Stimulated activated CD4-positive, alpha-beta T cell treated with anti-CD3 and anti-CD28 coated beads, Interleukin-4, amount 100 ng/mL, for 48 hours (primary cell): Measurements from ENCODE around the gene UGT3A2.
A peak's percentile ranks its signal among the peaks of the same experiment; 100 is the strongest.

Experiments
- DNase-seq, 2 donors: peaks; one replicate each; pipeline ENCODE4 v3.0.0-alpha.2; 2020; ENCODE audit warnings: low read depth in 2 of 2

Gene UGT3A2, protein sequence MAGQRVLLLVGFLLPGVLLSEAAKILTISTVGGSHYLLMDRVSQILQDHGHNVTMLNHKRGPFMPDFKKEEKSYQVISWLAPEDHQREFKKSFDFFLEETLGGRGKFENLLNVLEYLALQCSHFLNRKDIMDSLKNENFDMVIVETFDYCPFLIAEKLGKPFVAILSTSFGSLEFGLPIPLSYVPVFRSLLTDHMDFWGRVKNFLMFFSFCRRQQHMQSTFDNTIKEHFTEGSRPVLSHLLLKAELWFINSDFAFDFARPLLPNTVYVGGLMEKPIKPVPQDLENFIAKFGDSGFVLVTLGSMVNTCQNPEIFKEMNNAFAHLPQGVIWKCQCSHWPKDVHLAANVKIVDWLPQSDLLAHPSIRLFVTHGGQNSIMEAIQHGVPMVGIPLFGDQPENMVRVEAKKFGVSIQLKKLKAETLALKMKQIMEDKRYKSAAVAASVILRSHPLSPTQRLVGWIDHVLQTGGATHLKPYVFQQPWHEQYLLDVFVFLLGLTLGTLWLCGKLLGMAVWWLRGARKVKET

DNA sequence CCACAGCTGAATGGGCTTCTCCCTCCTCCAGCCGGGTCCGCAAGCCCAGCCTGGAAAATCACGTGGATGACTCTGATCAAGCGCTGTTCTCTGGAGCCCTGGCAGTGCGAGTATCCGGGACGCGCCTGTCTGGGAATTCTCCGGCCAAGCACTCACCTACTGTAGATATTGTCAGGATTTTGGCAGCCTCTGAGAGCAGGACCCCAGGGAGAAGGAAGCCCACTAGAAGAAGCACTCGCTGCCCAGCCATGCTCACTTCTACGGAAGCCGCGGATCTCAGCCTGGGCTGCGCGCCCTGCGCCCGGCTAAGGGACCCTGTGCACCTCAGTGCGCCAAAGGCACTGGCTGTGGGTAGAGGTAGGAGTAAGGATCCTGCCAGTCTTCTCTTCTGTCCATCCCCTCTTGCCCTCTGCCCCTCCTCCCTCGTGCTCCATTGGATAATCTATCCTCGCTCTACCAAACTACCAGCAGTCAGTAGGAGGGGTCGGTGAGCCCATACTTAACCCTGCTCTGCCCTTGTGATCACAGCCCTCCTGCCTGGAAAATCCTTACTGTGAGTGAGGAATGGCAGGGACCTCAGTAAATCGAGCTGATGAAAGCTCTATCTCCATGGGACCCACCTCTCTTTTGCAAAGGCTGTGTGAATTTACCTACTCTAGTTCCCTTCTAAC lies at the start of gene UGT3A2:
Gene UGT3A2, minus strand, starts transcription at position 343 of the 671 bp plus-strand sequence. Its CDS starts 93 bp downstream, at position 250.
- DNase-seq = no peak

DNA sequence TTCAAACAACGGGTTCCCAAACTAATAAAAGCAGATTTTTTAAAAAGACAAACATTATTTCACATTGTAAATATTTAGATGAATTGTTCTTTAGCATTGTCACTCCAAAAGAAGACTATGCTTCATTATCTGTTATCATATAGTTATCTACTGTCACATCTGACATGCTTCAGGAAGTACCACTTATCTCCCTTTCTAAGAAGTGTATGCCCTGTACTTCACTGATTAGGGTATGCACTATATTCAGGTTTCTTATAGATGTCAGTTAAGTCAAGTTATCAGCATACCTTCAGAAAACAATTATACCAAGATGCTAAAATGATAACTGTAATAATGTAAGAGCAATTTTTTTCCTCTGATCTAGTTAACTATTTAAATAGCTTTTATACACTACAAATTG lies 44.6 kb upstream of the UGT3A2 start:
- DNase-seq = no peak

DNA sequence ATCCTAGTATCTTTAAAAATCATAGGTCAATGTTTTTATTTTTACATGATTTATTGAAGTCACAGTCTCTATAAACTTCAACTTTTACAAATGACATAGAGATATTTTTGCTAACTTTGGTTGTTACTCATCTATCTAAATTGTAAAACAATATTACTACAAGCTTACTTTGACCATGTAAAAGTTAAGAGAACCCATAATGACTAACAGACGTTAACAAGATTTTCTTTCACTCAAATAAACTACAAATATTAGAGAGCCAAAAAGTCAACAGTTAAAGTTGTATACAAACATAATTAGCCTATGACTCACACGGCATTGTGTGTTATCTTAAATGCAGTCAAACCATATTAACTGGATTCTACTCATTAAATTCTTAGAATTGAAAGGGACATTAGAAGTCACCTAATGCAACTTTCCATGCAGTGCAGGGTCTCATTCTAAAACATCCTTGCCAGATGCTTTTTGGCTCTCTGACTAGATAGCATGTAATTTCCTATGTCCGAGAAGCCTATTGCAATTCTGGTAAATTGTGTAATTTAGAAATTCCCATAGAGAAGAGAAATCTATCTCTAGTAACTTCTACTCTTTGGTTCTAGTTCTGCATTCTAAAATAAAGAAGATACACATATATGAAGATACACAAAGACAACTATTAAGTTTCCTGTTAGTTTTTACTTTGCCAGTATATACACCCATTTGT lies 42.2 kb upstream of the UGT3A2 start:
- no peak for DNase-seq

DNA sequence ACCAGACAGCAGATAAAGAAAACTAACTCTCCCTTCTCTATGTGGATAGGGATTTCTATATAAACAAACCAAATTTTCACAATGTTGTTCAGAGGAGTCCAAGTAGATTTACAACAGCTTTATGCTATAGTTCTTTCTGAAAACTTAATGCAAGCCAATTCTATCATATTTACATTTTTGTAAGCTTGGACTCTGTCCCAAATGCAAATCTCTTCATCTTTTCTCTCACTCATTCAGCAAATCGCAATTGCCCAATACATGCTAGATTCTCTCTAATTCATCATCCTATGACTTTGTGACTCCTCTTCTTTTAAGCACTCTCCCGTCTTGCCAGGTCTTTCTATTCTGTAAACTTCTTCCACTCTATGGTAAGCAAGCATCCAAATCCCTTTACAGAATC lies 39.1 kb upstream of the UGT3A2 start:
- no peak for DNase-seq

DNA sequence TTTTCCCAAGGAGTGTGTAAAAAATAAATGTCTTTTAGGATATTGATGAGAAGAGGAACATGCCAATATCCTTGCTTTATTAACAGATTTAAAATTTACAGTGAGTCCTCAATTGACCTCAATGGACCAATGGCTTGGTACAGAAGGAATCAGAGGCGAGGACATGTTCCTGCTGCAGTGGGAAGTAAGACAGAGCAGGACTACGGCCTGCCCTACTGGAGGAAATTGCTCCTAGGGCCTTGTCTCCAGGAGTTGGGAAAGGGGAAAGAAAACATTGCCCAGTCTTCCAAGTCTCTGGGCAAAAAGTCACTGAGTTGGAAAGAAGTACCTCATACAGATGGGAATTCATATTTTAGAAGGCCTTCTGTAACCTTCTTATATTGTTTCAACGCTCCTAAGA lies 33.1 kb upstream of the UGT3A2 start:
- no peak for DNase-seq

DNA sequence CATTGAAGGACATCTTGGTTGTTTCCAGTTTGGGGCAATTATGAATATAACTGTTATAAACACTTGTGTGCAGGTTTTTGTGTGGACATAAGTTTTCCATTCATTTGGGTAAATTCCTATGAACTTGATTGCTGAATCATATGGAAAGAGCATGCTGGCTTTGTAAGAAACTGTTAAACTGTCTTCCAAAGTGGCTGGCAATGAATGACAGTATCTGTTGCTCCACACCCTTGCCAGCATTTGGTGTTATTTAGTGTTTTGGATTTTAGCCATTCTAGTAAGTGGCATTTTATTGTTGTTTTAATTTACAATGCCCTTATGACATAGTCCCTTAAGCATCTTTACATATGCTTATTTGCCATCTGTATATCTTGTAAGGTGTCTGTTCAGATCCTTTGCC lies 29.8 kb upstream of the UGT3A2 start:
- DNase-seq = no peak

DNA sequence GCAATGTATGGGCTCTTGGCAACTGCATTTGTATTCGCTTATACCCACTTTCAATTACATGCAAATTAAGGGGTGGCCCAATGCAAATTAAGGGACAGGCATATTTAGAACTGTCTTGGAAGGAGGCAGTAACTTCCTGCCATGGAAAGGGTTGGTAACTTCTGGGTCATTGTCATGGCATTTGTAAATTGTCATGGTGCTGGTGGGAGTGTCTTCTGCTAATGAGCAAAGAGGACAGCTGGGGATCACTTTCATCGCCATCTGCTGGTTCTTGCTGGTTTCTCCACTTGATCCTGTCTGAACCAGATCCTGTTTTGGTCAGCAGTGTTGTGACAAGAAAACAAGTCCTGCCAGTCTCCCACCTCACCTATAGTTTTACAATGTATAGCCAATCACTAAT lies 23.3 kb upstream of the UGT3A2 start:
- no peak for DNase-seq

DNA sequence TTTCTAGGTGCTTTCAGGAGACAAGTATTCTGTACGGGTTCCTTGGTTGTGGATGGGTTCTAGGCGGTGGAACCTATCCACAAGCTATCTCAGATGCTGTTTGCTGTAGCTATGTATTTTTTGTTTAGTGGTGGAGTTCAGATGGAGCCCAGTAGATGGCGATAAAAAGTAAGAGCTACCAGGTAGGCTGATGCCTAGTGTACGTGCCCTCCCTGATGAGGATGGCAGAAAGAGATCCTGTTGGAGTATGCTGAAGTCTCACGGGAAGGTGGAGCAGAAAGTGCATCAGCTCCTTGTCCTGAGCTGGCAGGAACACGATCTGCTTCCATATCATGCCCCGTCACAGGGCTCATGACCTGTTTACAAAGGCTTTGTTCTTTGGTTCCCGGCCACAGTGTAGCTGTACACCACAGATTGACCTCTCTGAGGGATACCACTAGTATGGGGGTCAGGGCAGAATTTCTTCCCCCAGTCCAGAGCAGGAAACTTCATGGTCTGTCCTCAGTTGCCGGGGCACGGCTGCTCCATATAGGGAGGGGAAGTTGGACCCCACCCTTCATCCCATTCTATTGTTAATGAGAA lies 12.6 kb upstream of the UGT3A2 start:
- peak in 1 of 2 donors; percentile 17 for DNase-seq

DNA sequence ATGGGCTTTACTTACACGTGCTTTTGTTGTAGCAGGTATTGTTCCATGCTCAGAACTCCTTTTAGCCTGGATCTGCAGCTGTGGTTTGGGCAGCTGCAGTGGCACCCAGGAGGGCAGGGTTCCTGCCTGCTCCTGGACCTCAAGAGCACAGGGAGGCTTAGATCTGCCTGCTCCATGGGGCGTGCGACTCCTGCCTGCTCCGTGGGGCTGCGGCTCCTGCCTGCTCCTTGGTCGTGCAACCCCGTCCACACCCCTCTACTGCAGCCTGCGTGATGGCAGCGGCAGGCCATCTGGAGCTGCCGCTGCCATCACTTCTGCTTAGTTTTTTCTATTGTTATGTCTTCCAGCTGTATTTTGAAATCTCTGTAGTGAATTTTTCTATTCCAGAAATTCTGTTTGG lies 11.7 kb upstream of the UGT3A2 start:
- DNase-seq = no peak

DNA sequence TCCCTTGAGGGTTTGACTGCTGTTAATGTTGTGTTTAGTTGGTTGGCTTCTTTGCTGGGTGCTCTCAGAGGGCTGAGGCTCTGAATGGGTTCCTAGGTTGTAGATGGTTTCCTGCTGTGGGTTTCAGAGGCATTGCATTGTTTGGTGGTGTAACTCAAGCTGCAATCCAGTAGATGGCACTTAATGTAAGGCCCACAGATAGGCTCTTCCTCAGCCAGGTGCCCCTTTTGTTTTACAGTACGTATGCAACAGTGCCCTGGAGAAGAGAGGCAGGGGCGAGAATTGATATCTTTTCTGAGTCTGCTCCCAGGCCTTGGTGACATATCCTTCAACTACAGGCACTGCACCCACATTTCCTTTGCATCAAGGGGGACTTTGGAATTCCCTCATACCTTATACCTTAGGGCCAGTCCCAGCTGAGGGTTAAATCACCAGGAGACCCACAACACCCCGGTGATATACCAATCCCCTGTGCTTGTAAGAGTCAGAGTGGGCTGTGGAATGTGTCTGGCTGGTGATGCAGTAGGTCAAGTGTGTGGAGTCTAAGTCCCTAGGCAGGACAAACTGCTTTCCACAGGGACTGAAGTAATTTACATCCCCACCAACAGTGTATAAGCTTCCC lies 7.0 kb upstream of the UGT3A2 start:
- DNase-seq = no peak

DNA sequence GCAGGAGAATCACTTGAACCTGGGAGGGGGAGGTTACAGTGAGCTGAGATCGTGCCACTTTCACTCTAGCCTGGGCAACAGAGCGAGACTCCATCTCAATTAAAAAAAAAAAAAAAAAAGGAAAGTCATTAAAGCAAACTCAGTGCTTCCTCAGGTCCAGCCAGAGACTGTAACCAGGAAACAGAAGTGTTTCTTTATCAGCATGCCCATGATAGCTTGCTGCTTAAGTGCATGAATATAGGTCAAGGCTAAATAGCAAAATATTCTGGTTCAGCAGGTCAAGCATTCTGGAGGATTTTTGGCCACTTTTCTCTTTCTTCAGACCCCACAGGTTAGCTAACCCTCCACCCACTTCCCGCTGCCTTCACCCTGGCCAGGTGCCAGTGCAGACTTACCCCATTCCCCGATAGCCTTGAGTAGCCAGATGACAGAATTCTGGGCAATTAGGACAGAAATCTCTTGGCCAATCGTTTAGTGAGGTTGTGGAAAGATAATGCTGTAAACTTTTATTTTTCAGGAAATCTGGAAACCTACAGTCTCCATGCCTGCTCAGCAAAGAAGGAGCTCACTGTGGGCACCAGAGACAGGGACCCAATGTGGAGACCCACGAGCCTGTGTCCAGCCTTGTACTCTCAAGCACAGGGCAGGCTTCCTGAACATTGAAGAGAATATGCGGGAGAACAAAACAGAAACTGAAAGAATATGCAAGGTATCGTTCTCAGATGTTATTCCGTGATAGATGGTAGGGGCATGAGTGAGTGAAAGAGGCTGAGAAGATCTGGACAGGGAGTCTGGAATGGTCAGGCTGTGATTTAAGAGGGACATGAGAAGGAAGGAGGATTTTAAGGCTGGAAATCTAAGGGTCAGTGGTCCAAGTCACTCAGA lies 4.2 kb upstream of the UGT3A2 start:
- no peak for DNase-seq

DNA sequence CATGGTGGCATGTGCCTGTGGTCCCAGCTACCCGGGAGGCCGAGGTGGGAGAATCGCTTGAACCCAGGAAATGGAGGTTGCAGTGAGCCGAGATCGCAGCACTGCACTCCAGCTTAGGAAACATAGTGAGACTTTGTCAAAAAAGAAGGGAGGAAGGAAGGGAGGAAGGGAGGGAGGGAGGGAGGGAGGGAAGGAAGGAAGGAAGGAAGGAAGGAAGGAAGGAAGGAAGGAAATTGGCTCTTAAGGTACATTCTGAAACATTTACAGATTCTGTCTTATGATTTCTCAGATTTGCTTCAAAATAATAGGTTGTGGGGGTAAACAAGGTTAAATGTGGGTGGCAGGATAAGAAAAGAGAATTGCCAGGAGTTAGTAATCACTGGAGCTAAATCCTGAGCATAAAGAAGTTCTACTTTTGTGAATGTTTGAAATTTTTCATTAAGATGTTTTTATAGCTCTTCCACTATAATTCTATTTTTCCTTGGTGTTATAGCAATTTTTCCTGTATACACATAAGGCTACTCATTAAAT lies 2.1 kb upstream of the UGT3A2 start:
- no peak for DNase-seq

DNA sequence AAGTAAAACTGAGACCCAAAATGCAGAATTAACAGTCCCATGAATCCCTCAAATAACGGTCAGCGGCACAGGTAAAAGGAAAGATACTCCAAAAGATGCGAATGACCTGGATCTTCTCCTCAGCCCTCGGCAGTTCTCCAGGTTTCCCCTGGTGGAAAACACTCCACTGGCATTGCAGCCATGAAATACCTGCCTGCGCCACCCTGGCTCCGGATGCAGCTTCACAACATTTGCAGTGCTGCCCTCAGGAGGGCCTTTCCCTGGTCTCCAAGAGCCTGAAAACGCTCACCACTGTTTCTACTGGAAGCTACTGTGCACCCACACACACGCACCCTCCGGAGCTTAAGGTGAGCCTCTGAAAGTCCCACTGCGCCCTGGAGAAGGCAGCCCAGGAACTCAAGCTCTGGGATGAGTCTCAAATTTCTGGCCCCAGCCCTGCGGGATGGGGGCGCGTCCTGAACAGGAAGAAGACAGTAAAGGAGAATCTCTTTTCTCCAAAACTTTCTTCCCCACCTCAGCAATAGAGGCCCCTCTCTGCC lies 612 bp downstream of the UGT3A2 start:
- no peak for DNase-seq

DNA sequence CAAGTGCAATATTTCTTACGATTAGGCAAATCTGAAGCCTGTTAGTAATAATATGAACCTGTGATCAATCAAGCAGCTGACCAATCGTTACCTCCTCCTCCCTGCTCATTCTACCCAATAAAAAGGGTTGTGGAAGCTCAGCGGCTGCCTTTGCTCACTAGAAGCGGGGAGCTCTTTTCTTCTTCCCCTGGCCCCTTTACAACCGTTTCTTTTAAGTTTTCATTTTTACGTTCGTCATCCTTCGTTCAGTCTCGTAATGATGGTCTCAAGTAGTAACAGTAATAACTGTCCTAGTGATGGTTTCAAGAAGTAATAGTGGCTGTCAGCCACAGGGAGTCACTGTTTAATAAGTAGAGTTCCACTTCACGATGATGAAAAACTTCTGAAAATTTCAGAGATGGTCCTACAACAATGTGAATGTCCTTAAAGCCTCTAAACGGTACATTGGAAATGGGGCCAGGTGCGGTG lies 6.2 kb downstream of the UGT3A2 start:
- DNase-seq = no peak

DNA sequence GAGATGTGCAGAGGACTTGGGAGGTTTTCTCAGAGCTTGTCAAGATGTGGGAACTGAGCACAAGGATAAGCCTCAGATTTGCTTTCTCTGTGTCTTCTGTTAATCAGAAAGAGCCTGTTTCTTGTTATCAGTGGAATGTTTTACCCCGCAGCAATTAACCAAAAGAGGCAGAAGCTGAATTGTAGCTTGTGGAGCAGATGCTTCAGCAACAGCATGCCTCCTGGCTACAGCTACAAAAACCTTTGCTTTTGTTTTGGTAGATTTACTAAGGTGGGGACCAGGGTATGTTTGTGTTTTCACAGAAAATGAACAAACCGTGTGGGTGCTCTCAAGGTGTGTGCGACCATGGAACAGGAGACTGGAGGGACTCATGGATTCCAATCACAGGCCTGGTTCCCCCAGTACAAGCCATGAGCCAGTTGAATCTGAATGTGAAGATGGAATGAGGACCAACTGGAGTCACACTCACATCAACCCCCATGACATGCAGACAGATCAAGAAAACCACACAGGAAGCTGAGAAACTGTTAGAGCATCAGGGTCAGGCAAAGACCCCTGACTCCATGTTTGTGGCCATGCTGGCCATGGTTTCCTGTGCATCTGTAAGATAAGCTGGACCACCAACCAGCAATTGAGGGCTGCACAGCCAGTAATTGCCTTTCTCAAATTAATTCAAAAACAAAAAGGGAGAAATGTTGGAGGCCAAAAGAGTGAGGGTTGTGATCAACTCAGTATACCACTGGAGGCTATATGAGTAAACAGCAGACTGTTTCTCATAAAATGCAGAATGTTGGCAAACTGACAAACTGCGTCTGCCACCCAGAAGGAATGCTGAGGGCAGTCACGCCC lies 6.9 kb downstream of the UGT3A2 start:
- DNase-seq = no peak

DNA sequence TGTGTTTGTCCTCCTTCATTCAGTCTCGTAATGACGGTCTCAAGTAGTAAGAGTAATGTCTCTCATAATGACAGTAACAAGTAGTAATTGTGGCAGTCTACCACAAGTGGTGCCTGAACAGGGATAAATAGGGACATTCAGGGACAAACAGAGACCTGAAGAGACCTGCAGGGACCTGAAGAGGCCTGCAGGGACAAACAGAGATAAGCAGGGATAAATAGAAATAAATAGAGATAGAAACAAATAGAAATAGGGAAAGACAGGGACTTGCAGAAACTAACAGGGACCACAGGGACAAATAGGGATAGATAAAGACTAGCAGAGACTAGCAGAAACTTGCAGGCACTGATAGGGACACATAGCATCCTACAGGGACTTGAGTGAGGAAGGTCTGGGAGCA lies 7.9 kb downstream of the UGT3A2 start:
- no peak for DNase-seq

DNA sequence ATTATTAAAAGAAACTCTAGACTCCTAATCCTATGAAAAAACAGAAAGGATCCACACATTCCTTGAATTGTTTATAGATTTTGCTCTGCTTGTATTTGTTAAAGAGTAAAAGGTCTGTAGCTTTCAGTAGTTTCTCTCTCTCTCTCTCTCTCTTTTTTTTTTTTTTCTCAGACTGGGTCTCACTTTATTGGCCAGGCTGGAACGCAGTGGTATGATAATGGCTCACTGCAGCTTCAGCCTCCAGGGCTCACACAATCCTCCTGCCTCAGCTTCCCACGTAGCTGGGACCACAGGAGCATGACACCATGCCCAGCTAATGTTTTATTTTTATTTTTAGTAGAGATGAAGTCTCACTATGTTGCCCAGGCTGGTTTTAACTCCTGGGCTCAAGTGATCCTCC lies 9.3 kb downstream of the UGT3A2 start:
- DNase-seq = no peak

DNA sequence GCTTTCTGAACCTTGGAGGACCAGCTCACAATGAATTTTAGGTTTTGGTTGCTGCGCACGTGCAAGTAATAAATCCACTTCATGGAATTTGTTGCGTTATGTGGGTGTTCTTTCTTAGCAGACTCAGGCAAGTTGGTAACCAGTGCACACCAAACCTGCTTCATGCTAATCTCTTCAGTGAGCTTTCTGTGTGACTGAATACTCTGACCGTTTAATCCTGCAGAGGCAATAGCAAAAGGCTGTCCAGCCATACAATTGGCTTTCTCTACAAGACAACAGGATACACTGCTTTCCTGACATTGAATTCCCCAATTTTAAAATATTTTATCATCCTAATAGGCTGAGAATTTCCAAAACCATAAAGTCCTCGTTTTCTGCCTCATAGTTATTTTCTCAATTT lies 10.3 kb downstream of the UGT3A2 start:
- DNase-seq = no peak

DNA sequence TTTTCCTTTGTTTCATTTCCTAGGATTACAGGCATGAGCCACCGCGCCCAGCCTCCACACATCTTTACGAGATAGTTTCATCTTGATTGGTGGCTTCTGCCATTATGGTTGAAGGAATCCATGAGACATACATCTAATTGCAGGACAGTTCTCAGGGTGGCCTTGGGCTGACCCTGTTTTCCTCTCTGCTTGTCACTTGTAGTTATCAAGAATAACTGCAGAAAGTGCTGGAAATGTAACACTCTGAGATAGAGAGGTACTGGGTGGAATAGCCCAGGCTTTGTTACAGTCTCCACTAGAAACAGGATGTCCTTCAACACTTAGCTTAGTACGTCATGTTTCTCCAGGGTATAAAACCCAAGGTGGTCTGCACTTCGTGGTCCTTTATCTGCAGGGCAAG lies 10.7 kb downstream of the UGT3A2 start:
- no peak for DNase-seq
